ENCODE measurements around the gene ZDHHC7. TPM values are rescaled to one million over a fixed set of nuclear protein-coding genes. Genes with fewer than 3 reads are reported as not detected.
"Not testable (repeated sequence)": the region's sequence is repeated elsewhere in the genome, so short reads cannot be mapped to it uniquely, and the experiment has no call there.

ZDHHC7 gene
- total RNA-seq, 1 experiment from 2014 or later: 90.1 TPM

GRCh38 chr16:84959045-84959576, 52.2 kb downstream of the ZDHHC7 start:
- no peak for DNase-seq (ENCODE audit: low read depth)
- in situ Hi-C loops (cut with HindIII; ENCODE audit: low pct_unique_long_range_greater_than_20kb, low sequenced_read_pairs): no loop called here

- in situ Hi-C loops (cut with HindIII; ENCODE audit: low pct_unique_long_range_greater_than_20kb, low sequenced_read_pairs): no loop called here
- no peak for DNase-seq (ENCODE audit: low read depth)
Observed at GRCh38 chr16:84957792-84958191, 53.5 kb downstream of the ZDHHC7 start.

- no peak for DNase-seq (ENCODE audit: low read depth)
- in situ Hi-C loops (cut with HindIII; ENCODE audit: low pct_unique_long_range_greater_than_20kb, low sequenced_read_pairs): no loop called here
Observed at GRCh38 chr16:84957192-84957591, 54.1 kb downstream of the ZDHHC7 start.

GRCh38 chr16:84955427-84955826, 55.9 kb downstream of the ZDHHC7 start:
- in situ Hi-C loops (cut with HindIII; ENCODE audit: low pct_unique_long_range_greater_than_20kb, low sequenced_read_pairs): no loop called here
- no peak for DNase-seq (ENCODE audit: low read depth)

GRCh38 chr16:84953190-84953746, 58.1 kb downstream of the ZDHHC7 start:
- no peak for DNase-seq (ENCODE audit: low read depth)
- in situ Hi-C loops (cut with HindIII; ENCODE audit: low pct_unique_long_range_greater_than_20kb, low sequenced_read_pairs): no loop called here

GRCh38 chr16:84952335-84953189, 58.8 kb downstream of the ZDHHC7 start:
- in situ Hi-C loops (cut with HindIII; ENCODE audit: low pct_unique_long_range_greater_than_20kb, low sequenced_read_pairs): no loop called here
- peak; percentile 62 for DNase-seq (ENCODE audit: low read depth)

- DNase-seq (ENCODE audit: low read depth): no peak
- in situ Hi-C loops (cut with HindIII; ENCODE audit: low pct_unique_long_range_greater_than_20kb, low sequenced_read_pairs): no loop called here
Observed at GRCh38 chr16:84950906-84951305, 60.4 kb downstream of the ZDHHC7 start.

- in situ Hi-C loops (cut with HindIII; ENCODE audit: low pct_unique_long_range_greater_than_20kb, low sequenced_read_pairs): no loop called here
- DNase-seq (ENCODE audit: low read depth): no peak
Observed at GRCh38 chr16:84949772-84950436, 61.4 kb downstream of the ZDHHC7 start.

GRCh38 chr16:84948851-84949610, 62.3 kb downstream of the ZDHHC7 start:
- no peak for DNase-seq (ENCODE audit: low read depth)
- in situ Hi-C loops (cut with HindIII; ENCODE audit: low pct_unique_long_range_greater_than_20kb, low sequenced_read_pairs): no loop called here

- in situ Hi-C loops (cut with HindIII; ENCODE audit: low pct_unique_long_range_greater_than_20kb, low sequenced_read_pairs): no loop called here
- no peak for DNase-seq (ENCODE audit: low read depth)
Observed at GRCh38 chr16:84947996-84948850, 63.1 kb downstream of the ZDHHC7 start.

- DNase-seq (ENCODE audit: low read depth): no peak
- in situ Hi-C loops (cut with HindIII; ENCODE audit: low pct_unique_long_range_greater_than_20kb, low sequenced_read_pairs): no loop called here
Observed at GRCh38 chr16:84947022-84947421, 64.3 kb downstream of the ZDHHC7 start.

GRCh38 chr16:84943620-84944019, 67.7 kb downstream of the ZDHHC7 start:
- no peak for DNase-seq (ENCODE audit: low read depth)
- in situ Hi-C loops (cut with HindIII; ENCODE audit: low pct_unique_long_range_greater_than_20kb, low sequenced_read_pairs): no loop called here

- in situ Hi-C loops (cut with HindIII; ENCODE audit: low pct_unique_long_range_greater_than_20kb, low sequenced_read_pairs): no loop called here
- DNase-seq (ENCODE audit: low read depth): no peak
Observed at GRCh38 chr16:84942786-84943185, 68.5 kb downstream of the ZDHHC7 start.

GRCh38 chr16:84941921-84942320, 69.4 kb downstream of the ZDHHC7 start:
- in situ Hi-C loops (cut with HindIII; ENCODE audit: low pct_unique_long_range_greater_than_20kb, low sequenced_read_pairs): no loop called here
- no peak for DNase-seq (ENCODE audit: low read depth)

GRCh38 chr16:84940670-84941551, 70.4 kb downstream of the ZDHHC7 start:
- in situ Hi-C loops (cut with HindIII; ENCODE audit: low pct_unique_long_range_greater_than_20kb, low sequenced_read_pairs): no loop called here
- no peak for DNase-seq (ENCODE audit: low read depth)

- in situ Hi-C loops (cut with HindIII; ENCODE audit: low pct_unique_long_range_greater_than_20kb, low sequenced_read_pairs); DNase-seq (ENCODE audit: low read depth): not testable (repeated sequence)
Observed at GRCh38 chr16:84938616-84939015, 72.7 kb downstream of the ZDHHC7 start.
